Measurements from ENCODE around the gene ZNF358. TPM values are rescaled to one million over a fixed set of nuclear protein-coding genes. Genes with fewer than 3 reads are reported as not detected.
A peak's percentile ranks its signal among the peaks of the same experiment; 100 is the strongest.

The ZNF358 gene
- 47.8 and 72.7 TPM in 2 replicates for total RNA-seq (2014; rRNA removed; shearing (Covaris generic))

GRCh38 chr19:7515645-7516151, at the start of gene ZNF358:
Gene ZNF358, plus strand, starts transcription at chr19:7516103. Its CDS starts 3,140 bp downstream, at chr19:7519243.
- DNase-seq (ENCODE audit: low spot score), result peak; percentile 52

GRCh38 chr19:7467009-7467989, 48.6 kb upstream of the ZNF358 start:
- DNase-seq (ENCODE audit: low spot score), result no peak

GRCh38 chr19:7468840-7469239, 47.1 kb upstream of the ZNF358 start:
- no peak for DNase-seq (ENCODE audit: low spot score)

DNA sequence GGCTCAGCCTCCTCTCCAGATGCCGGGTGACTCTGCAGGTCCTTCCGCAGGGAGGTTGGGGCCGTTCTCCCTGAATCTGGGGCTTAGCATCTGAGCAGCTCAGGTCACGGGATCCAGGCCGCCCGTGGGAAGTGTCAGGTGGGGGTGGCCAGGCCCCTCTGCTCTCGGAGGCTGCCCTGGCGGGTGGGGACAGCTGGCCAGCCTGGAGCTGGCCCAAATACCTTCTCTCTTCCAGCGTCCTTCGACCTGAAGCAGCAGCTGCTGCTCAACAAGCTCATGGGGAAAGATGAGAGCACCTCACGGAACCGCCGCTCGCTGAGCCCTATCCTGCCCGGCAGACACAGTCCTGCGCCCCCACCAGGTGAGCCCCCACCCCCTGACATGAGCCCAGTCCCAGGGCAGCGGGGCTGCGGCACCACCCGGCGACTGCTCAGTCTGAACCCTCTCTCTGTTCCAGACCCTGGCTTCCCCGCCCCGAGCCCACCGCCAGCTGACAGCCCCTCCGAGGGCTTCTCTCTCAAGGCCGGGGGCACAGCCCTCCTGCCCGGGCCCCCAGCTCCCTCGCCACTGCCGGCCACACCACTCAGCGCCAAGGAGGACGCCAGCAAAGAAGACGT, 46.1 kb upstream of the ZNF358 start:
- DNase-seq (ENCODE audit: low spot score), result no peak

- DNase-seq (ENCODE audit: low spot score), result no peak
Measured at GRCh38 chr19:7470540-7471305, 45.2 kb upstream of the ZNF358 start.

- DNase-seq (ENCODE audit: low spot score), result peak; percentile 83
Measured at GRCh38 chr19:7471696-7472615, 43.9 kb upstream of the ZNF358 start.

DNA sequence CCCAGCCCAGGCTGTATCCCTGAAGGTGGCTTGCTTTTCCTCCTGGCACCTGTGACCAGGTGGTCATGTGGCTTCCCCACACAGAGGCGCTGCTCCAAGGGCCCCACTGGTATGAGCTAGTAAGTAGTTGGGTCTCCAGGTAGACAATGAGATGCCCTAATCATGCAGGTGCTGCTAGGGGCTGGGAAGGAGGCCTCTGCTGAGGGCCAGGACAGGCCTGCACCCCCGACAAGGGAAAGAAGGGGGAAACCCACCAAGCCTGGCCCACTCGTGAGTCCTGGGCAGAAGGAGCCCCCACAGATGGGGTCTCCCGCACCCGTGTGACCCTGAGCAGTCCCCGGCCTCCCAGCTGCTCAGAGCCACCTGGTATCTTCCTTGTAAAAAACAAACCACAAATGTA, 40.2 kb upstream of the ZNF358 start:
- DNase-seq (ENCODE audit: low spot score), result no peak

DNA sequence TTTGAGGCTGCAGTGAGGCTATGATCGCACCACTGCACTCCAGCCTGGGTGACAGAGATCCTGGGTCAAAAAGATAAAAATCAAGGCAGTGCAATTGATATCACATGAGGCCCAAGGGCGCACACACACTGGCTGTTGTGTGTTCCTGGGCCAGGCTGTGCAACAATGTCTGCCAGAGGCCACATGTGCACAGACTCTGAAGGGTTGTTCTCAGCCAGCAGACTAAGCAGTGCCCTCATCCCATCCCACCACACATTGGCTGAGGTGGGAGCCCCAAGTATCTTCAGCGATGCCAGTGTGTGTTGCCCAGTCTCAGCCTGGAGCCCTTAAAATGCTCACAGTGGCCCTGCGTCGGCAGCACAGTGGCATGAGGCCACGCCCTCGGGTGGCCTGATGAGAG, 39.7 kb upstream of the ZNF358 start:
- no peak for DNase-seq (ENCODE audit: low spot score)

GRCh38 chr19:7476777-7477494, 39.0 kb upstream of the ZNF358 start:
- no peak for DNase-seq (ENCODE audit: low spot score)

DNA sequence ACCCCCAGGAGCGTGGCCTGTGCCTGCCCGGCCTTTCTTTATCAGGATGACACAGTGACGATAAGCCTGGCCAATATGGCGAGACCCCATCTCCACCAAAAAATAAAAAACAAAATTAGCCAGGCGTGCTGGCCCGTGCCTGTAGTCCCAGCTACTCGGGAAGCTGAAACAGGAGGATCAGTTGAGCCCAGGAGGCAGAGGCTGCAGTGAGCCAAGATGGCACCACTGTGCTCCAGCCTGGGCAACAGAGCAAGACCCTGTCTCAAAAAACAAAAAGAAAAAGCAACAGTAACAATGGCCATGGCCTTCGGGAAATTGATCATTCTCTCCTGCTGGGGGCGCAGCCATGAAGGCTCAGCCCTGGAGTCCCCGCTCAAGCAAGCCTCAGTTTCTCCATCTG, 38.1 kb upstream of the ZNF358 start:
- no peak for DNase-seq (ENCODE audit: low spot score)

- no peak for DNase-seq (ENCODE audit: low spot score)
Measured at GRCh38 chr19:7478173-7478842, 37.6 kb upstream of the ZNF358 start.

- DNase-seq (ENCODE audit: low spot score), result no peak
Measured at GRCh38 chr19:7478843-7479227, 37.1 kb upstream of the ZNF358 start.

DNA sequence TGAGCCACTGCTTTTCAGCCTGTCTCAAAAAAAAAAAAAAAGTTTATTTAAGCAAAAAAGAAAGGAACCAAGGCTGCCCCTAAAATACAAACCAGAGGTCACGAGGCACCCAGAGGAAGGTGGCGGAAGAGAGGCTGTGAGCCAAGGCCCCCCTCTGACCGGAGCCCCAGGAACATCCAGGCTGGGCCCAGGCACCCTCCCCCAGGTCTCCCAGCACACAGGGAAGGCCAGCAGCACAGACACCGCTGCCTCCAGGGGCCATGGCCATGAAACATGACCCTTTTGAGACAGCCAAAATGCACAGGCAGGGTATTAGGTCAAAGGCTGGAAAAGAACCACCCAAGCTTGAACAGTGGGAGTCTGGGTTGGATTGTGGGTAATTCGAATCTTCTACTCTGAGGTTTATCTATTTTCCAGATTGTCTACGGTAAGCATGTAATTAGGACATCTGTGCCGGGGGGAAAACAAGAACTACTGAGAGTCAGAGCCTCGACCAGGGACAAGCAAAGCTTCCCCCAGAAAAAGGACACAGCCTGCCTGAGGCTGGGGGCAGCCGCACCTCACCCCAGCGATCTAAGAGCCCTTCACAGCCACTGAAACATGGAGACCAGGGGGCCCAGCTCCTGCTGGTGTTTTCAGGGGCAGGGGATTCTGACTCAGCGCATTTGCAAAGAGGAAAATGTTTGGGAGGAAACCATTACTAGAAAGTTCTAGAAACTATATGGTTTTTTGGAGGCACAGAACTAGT, 35.5 kb upstream of the ZNF358 start:
- DNase-seq (ENCODE audit: low spot score), result no peak

- no peak for DNase-seq (ENCODE audit: low spot score)
Measured at GRCh38 chr19:7480970-7481255, 35.0 kb upstream of the ZNF358 start.

DNA sequence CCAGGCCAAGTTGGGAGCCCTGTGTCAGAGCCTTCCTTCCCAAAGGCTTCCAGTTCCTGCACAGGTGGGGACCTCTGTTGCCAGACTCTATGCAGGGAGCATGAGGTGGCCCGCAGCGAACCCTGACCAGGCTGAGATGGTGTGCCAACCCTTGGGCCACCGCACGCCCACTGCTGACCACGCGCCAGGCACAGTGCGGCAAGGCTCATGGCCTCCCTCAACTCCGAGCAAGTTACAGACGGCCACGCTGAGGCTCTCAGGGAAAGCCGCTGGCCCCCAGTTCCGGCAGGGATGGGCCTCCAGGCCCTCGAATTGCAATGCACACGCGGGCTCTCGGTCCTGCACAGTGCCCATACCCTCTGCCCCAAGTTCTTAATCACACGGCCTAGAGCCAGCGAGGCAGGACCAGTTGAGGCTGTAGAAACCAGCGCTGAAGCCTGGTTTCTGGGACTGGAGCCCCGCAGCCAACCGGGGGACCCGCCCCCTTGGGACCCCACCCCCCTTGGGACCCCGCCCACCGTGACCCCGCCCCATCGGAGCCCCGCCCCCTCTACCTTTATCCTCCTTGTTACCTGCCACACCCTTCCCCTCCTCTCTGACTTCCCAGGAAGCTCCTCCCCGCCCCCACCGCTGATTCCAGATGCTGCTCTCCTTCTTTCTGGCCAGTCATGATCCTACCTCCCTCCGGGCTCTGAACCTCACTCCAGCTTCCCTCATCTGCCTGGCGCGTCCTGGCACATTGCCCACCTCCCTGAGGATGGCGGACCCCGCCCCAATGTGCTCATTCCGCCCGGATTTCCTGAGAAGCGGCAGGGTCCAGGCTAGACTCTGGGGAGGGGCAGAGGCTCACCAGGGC, 33.1 kb upstream of the ZNF358 start:
- DNase-seq (ENCODE audit: low spot score), result no peak

DNA sequence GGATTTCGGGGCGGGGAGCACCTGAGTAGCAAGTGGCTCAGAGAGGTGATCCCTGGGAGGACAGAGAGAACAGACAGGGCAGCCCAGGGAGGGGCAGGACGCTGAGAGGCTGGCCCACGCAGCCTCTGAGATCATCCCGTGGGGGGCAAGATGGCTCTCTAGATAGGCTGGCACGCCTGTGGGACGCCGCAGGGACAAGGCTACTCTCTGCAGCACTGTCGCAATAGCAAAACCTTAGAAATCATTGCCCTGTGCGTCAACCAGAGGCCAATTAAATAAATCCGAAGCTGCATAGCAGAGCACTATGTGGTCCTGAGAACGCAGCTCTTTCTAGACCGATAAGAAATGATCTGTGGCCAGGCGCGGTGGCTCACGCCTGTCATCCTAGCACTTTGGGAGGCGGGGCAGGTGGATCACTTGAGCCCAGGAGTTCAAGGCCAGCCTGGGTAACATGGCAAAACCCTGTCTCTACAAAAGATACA, 32.1 kb upstream of the ZNF358 start:
- DNase-seq (ENCODE audit: low spot score), result no peak

GRCh38 chr19:7486923-7487322, 29.0 kb upstream of the ZNF358 start:
- DNase-seq (ENCODE audit: low spot score), result no peak

DNA sequence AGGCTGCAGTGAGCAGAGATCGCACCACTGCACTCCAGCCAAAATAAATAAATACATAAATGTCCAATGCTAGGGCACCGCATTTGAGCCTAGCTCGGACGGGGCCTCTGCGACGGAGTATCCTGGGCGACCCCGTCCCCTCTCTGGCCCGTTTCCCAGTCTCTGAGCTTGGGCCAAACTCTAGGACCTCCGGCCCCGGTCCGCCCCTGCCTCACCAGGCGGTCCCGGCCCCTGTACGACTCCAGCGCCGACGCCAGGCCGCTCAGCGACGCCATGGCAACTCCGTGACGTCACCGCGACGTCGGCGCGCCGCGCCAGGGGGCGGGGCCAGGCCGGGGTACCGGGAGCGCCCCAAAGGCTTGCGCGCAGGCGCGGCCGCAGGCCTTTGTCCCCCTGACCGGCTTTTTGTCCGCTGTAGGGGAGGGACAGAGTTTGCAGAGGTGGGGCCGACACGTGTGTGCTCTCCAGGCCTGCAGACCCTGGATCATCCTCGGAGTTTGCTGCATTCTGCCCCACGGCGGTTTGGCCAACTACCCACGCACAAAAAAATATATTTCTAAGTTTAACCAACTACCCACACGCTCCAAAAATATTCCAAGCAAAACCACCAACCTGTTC, 27.1 kb upstream of the ZNF358 start, which contains the start of gene PEX11G:
PEX11G (minus strand) TSS at position 300 of the 618 bp plus-strand sequence; CDS start at position 275, 25 bp downstream.
- DNase-seq (ENCODE audit: low spot score), result peak; percentile 34

All from A172 (cell line).